ENCODE results near the gene OGDH.

OGDH gene

DNA sequence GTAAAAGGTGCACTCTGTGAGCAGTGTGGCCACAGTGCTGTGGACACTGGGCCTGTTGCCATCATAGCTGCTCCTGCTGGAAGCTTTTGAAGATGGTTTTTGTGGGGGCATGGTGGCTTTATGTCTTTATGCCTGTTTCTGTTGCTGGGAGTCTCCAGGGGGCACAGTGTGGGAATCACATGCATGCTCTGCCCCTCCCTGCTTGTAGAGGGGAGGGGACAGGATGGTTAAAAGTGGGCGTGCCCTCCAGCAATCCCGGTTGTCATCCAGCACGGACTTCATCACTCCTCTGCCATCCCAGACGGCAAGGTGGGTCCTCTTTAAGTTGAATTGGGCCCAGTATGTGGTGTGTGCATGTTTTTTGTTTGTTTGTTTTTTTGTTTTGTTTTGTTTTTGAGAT lies 20.2 kb downstream of the OGDH start:
- H3K4me3 ChIP-seq (ENCODE audit: low read depth, low read length), result no peak overlapping the region
- H3K27me3 ChIP-seq, result no peaks in the 10 kb centered on the region
- H3K9me3 ChIP-seq, result no peaks in the 10 kb centered on the region
- TF ChIP-seq, protein P1, sequence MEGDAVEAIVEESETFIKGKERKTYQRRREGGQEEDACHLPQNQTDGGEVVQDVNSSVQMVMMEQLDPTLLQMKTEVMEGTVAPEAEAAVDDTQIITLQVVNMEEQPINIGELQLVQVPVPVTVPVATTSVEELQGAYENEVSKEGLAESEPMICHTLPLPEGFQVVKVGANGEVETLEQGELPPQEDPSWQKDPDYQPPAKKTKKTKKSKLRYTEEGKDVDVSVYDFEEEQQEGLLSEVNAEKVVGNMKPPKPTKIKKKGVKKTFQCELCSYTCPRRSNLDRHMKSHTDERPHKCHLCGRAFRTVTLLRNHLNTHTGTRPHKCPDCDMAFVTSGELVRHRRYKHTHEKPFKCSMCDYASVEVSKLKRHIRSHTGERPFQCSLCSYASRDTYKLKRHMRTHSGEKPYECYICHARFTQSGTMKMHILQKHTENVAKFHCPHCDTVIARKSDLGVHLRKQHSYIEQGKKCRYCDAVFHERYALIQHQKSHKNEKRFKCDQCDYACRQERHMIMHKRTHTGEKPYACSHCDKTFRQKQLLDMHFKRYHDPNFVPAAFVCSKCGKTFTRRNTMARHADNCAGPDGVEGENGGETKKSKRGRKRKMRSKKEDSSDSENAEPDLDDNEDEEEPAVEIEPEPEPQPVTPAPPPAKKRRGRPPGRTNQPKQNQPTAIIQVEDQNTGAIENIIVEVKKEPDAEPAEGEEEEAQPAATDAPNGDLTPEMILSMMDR (IDR thresholded peaks at IDR 0.05; ENCODE audit: low read depth, low read length), result no peak
- no peaks in the 10 kb centered on the region for H3K4me1 ChIP-seq
- no peak for DNase-seq
- H3K36me3 ChIP-seq, result peaks cover 43% of the 10 kb centered on the region

DNA sequence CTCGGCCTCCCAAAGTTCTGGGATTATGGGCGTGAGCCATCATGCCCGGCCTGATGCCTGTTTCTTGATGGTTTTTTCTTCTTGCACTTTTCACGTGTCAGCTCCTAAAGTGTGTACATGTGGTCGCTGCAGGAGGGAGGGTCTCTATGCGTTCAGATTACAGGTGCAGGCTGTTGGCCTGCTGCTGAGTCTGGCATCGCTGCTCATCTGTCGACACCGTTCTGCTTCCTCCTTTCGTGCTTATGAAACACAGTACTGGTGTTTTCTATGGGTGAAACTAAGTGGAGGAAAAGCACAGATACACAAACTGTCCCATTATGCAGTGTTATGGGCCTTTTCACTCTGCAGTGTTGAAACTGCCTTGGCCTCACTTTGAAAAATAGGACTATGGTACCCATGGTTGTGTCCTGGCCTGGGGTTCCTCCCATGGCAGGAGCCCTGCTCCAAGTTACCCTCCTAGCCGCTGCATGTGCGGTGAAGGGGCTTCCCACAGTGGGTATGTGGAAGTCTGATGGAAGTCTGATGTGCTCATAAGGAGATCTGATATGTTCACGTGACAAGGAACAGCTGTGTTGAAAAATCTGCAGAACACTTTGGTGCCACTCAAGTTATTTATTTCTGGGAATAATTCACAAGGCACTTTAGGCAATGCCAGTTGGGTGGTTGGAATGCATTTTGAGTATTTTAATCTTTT lies 23.5 kb downstream of the OGDH start:
- H3K27me3 ChIP-seq, result no peaks in the 10 kb centered on the region
- no peak for DNase-seq
- H3K4me3 ChIP-seq (ENCODE audit: low read depth, low read length), result no peak overlapping the region
- TF ChIP-seq, protein P1 (IDR thresholded peaks at IDR 0.05; ENCODE audit: low read depth, low read length), result no peak
- H3K4me1 ChIP-seq, result no peaks in the 10 kb centered on the region; the same call in 1 of the 2 replicates
- H3K9me3 ChIP-seq, result no peaks in the 10 kb centered on the region
- H3K36me3 ChIP-seq, result peaks cover 36% of the 10 kb centered on the region

DNA sequence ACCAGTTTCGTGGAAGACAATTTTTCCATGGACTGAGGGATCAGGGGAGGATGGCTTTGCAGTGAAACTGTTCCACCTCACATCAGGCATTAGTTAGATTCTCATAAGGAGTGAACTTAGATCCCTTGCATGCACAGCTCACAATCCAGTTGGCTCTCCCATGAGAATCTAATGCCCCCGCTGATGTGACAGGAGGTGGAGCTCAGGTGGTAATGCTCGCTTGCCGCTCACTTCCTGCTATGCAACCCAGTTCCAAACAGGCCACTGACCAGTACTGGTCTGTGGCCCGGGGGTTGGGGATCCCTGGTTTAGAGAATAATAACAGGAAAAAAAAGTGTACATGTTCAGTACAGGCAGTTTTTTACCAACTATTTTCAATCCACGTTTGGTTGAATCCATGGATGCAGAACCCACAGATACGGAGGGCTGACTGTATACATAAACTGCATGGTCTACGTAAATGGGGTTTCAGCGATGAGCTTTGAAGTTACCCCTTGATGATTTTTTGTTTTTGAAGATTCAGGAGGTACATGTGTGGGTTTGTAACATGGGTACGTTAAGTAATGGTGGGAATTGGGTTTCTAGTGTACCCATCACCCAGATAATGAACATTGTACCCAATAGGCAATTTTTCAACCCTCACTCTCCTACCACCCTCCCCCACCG lies 24.5 kb downstream of the OGDH start:
- H3K27me3 ChIP-seq, result no peaks in the 10 kb centered on the region
- peaks cover 27% of the 10 kb centered on the region for H3K36me3 ChIP-seq
- DNase-seq, result no peak
- H3K9me3 ChIP-seq, result no peaks in the 10 kb centered on the region
- H3K4me3 ChIP-seq (ENCODE audit: low read depth, low read length), result no peak overlapping the region
- no peaks in the 10 kb centered on the region; the same call in 1 of the 2 replicates for H3K4me1 ChIP-seq
- TF ChIP-seq, protein P1 (IDR thresholded peaks at IDR 0.05; ENCODE audit: low read depth, low read length), result no peak

DNA sequence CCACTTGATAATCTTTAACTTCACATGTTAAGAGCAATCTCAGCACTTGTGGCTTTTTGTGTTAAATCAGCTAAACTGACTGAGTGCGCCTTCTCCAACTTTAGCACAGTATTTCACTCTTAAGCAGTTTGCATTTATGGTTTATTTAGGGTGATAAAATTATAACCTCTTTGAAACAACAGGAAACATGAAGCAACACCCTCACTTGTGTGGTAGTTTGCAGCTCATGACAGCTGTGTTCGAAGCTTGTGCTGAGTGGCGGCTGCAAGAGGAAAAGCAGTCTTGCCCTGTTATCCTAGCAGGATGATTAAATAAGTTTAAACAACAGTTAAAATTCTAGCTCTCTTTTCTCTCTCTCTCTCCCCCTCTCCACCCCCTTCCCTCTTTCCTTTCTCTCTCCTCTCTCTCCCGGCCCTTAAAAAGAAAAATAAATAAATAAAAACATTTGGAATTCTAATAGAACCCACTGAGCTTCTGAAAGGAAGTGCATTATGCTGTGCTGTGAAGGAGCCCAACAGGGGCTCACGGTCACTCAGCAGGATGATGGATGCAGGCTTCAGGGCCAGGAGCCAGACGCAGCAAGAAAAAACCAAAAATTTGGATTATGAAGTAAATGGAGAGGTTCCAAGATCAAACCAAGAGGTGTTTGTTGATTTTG lies 25.2 kb downstream of the OGDH start:
- TF ChIP-seq, protein P1 (IDR thresholded peaks at IDR 0.05; ENCODE audit: low read depth, low read length), result no peak
- H3K36me3 ChIP-seq, result peaks cover 21% of the 10 kb centered on the region
- no peaks in the 10 kb centered on the region for H3K27me3 ChIP-seq
- no peaks in the 10 kb centered on the region; the same call in 1 of the 2 replicates for H3K4me1 ChIP-seq
- H3K9me3 ChIP-seq, result no peaks in the 10 kb centered on the region
- no peak for DNase-seq
- no peak overlapping the region for H3K4me3 ChIP-seq (ENCODE audit: low read depth, low read length)

DNA sequence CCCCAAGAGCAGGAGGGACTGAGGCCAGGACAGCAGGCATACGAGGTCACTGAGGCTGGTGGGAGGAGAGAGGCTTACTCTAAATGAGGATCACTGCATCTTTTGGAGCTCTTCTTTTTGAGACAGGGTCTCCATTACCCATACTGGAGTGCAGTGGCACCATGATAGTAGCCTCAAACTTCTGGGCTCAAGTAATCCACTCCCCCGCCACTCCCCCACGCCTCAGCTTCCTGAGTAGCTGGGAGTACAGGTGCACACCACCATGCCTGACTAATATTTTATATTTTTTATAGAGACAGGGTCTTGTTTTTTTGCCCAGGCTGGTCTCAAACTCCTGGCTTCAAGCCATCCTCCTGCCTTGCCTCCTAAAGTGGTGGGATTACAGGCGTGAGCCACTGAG lies 25.8 kb downstream of the OGDH start:
- no peaks in the 10 kb centered on the region for H3K27me3 ChIP-seq
- H3K36me3 ChIP-seq, result peaks cover 15% of the 10 kb centered on the region
- no peak overlapping the region for H3K4me3 ChIP-seq (ENCODE audit: low read depth, low read length)
- no peaks in the 10 kb centered on the region; the same call in 1 of the 2 replicates for H3K4me1 ChIP-seq
- TF ChIP-seq, protein P1 (IDR thresholded peaks at IDR 0.05; ENCODE audit: low read depth, low read length), result no peak
- no peaks in the 10 kb centered on the region for H3K9me3 ChIP-seq
- DNase-seq, result no peak

Data from BE2C (cell line).